HG03139 (cell line): ENCODE results near the gene ANKRD13D.

ENCODE experiments used
- ATAC-seq: cut with Tn5 transposase; IDR thresholded peaks from one replicate; pipeline ENCODE4 v1.9.1; 2021; ENCODE audit not compliant: unreplicated experiment

Gene ANKRD13D

GRCh38 chr11:67261946-67262681, 27.0 kb upstream of the ANKRD13D start:
- ATAC-seq: no peak

- ATAC-seq: no peak
These were observed 26.1 kb upstream of the ANKRD13D start for GRCh38 chr11:67262731-67263675.

GRCh38 chr11:67264260-67264659, 24.8 kb upstream of the ANKRD13D start:
- no peak for ATAC-seq

- ATAC-seq: no peak
These were observed 24.0 kb upstream of the ANKRD13D start for GRCh38 chr11:67264877-67265632.

GRCh38 chr11:67265633-67266448, 23.3 kb upstream of the ANKRD13D start:
- peak; percentile 34 for ATAC-seq

GRCh38 chr11:67266449-67267187, 22.5 kb upstream of the ANKRD13D start, which contains the start of gene GRK2:
Gene GRK2 (plus strand): TSS chr11:67266473. CDS start chr11:67266700, 227 bp downstream.
- ATAC-seq: peak; percentile 12

- ATAC-seq: no peak
These were observed 21.7 kb upstream of the ANKRD13D start for GRCh38 chr11:67267188-67268080.

- no peak for ATAC-seq
These were observed 20.8 kb upstream of the ANKRD13D start for GRCh38 chr11:67268081-67268961.

- ATAC-seq: no peak
These were observed 20.2 kb upstream of the ANKRD13D start for GRCh38 chr11:67268962-67269268.

- no peak for ATAC-seq
These were observed 19.5 kb upstream of the ANKRD13D start for GRCh38 chr11:67269401-67270255.

GRCh38 chr11:67270256-67271204, 18.6 kb upstream of the ANKRD13D start:
- ATAC-seq: no peak

GRCh38 chr11:67271205-67271540, 17.9 kb upstream of the ANKRD13D start:
- ATAC-seq: no peak

- ATAC-seq: no peak
These were observed 17.4 kb upstream of the ANKRD13D start for GRCh38 chr11:67271541-67272284.

- ATAC-seq: no peak
These were observed 16.5 kb upstream of the ANKRD13D start for GRCh38 chr11:67272327-67273259.
